ENCODE data around the gene MRS2. TPM values are rescaled to one million over a fixed set of nuclear protein-coding genes. Genes with fewer than 3 reads are reported as not detected.

Gene MRS2
- total and polyA plus RNA-seq, 12 donors, result 11.2 to 41.3 (median 27.7) TPM

- WGBS, 4 donors, result 64 to 84% (median 76%) methylated on average over 3 of the region's 3 CpGs
- intact Hi-C loops (cut with DNase I), result no loop called here
- TF ChIP-seq CTCF (IDR thresholded peaks at IDR 0.05) (no peak), POLR2A (IDR thresholded peaks at IDR 0.05) (no peak)
Observed at GRCh38 chr6:24430086-24430485, 27.4 kb downstream of the MRS2 start.

GRCh38 chr6:24431045-24431451 lies 28.3 kb downstream of the MRS2 start:
- intact Hi-C loops (cut with DNase I), result no loop called here
- DNase-seq, result peak in 4 of 7 donors; percentile 20 to 37 (median 30)
- TF ChIP-seq CTCF (IDR thresholded peaks at IDR 0.05) (peak; percentile 33 to 76 (median 58)), POLR2A (IDR thresholded peaks at IDR 0.05) (no peak)

More at GRCh38 chr6:24430086-24430485, 27.4 kb downstream of the MRS2 start:
- H3K4me3 ChIP-seq, result no peak overlapping the region
- H3K27me3 ChIP-seq, result no peaks in the 10 kb centered on the region
- no peaks in the 10 kb centered on the region for H3K9me3 ChIP-seq (replicated peaks in 1 of 3)
- DNase-seq, result no peak
- H3K27ac ChIP-seq, result no peak overlapping the region
- H3K36me3 ChIP-seq (replicated peaks in 1 of 2), result peaks cover 0 to 11% of the 10 kb centered on the region in 2 donors
- no peaks in the 10 kb centered on the region for H3K4me1 ChIP-seq (replicated peaks in 1 of 2)

DNA sequence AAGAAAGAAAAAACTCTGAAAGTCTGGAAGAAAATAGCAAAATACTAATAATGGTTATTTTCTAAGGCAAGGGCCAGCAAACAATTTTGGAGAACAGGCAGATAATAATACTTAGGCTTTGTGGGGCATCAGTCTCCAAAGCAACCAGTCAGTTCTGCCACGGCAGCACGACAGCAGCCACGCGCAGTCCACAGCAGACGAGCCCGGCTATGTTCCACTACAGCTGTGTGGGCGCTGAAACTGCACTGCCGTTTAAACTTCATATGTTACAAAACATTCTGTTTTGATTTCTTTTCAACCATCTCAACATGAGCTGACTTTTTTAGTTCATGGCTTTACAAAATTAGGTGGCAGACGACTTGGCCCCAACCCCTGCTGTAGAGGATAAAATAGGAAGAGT lies 29.9 kb downstream of the MRS2 start:
- no peaks in the 10 kb centered on the region for H3K4me1 ChIP-seq (replicated peaks in 1 of 2)
- H3K27me3 ChIP-seq, result no peaks in the 10 kb centered on the region
- no peak for TF ChIP-seq POLR2A (IDR thresholded peaks at IDR 0.05)
- no peak for TF ChIP-seq CTCF (IDR thresholded peaks at IDR 0.05)
- no peaks in the 10 kb centered on the region for H3K36me3 ChIP-seq (replicated peaks in 1 of 2)
- WGBS, 4 donors, result 87 to 96% (median 91%) methylated on average over 9 of the region's 9 CpGs
- intact Hi-C loops (cut with DNase I), result no loop called here
- no peak for DNase-seq
- no peak overlapping the region for H3K27ac ChIP-seq
- no peaks in the 10 kb centered on the region for H3K9me3 ChIP-seq (replicated peaks in 1 of 3)
- H3K4me3 ChIP-seq, result no peak overlapping the region

More at GRCh38 chr6:24431045-24431451, 28.3 kb downstream of the MRS2 start:
- Histone ChIP-seq H3K27ac (no peak overlapping the region), H3K36me3 (replicated peaks in 1 of 2) (peaks cover 0 to 1% of the 10 kb centered on the region in 2 donors), H3K9me3 (replicated peaks in 1 of 3) (no peaks in the 10 kb centered on the region), H3K27me3 (no peaks in the 10 kb centered on the region), H3K4me3 (no peak overlapping the region), H3K4me1 (replicated peaks in 1 of 2) (no peaks in the 10 kb centered on the region)
- WGBS, 4 donors, result 67 to 94% (median 78%) methylated on average over 1 of the region's 1 CpG

DNA sequence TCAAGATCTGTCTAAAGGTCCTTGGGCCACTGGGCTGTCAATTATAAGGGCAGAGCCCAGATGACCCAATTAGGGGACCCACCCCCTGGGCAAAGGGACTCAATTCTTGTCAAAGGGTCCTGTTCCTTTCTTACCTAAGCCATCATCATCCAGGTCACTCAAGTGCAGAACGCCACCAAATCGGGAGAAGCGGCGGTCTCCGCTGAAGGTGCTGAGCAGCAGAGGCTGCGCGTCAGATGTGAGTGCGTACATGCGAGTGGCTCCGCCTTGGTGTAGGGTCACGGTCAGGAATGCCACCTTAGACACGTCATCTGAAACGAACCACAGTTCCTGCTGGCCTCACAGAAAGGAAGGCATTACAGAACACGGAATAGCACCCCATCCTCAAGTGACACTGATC lies 34.2 kb downstream of the MRS2 start:
- intact Hi-C loops (cut with DNase I), result no loop called here
- DNase-seq, result no peak
- H3K27ac ChIP-seq, result no peak overlapping the region
- H3K4me1 ChIP-seq (replicated peaks in 1 of 2), result no peaks in the 10 kb centered on the region
- no peaks in the 10 kb centered on the region for H3K36me3 ChIP-seq (replicated peaks in 1 of 2)
- 93 to 96% (median 95%) methylated on average over 13 to 14 of the region's 14 CpGs for WGBS, 4 donors
- no peak for TF ChIP-seq CTCF (IDR thresholded peaks at IDR 0.05)
- TF ChIP-seq POLR2A (IDR thresholded peaks at IDR 0.05), result no peak
- H3K9me3 ChIP-seq (replicated peaks in 1 of 3), result no peaks in the 10 kb centered on the region
- H3K4me3 ChIP-seq, result no peak overlapping the region
- H3K27me3 ChIP-seq, result no peaks in the 10 kb centered on the region

Data from adrenal gland (tissue), 12 donors.